ENCODE results near the gene PLXNA2.

GRCh38 chr1:208010487-208011071 lies 233.6 kb downstream of the PLXNA2 start:
- TF ChIP-seq CTCF (conservative IDR thresholded peaks at IDR 0.05) (no peak), EZH2 (IDR thresholded peaks at IDR 0.05; ENCODE audit: low read depth) (no peak)

Data from PC-9 (cell line).